HEK293 (cell line): ENCODE results near the gene ANKRD37.

ENCODE experiments used
- CTCF ChIA-PET: fragments of 350-600 bp; formaldehyde crosslinking; extraction: SDS; loops from one replicate; lab custom pipeline; 2021; ENCODE audit warnings: antibody characterized with exemption; lab: Yijun Ruan, JAX
- POLR2A ChIA-PET: fragments of 300-600 bp; formaldehyde crosslinking; extraction: SDS; loops from one replicate; lab custom pipeline; 2020; ENCODE audit warnings: antibody characterized with exemption, inconsistent platforms; lab: Yijun Ruan, JAX
- H3K27ac ChIP-seq: fragments of 200-500 bp; sonication (Bioruptor generic); 2 replicates; pipeline ENCODE4 v1.5.1; 2014; ENCODE audit warnings: low read depth, low read length, control low read depth, inconsistent platforms; ENCODE audit errors: extremely low read depth
- H3K36me3 ChIP-seq, 2 experiments: fragments of 200-500 bp in 1 of 2; sonication (Bioruptor generic) in 1 of 2; 1 replicate in 1 of 2; 2 replicates in 1 of 2; pipeline ENCODE4 v1.5.1; 2014 to 2017; ENCODE audit warnings: inconsistent platforms in 2 of 2, low read length in 2 of 2; ENCODE audit not compliant: control insufficient read depth in 2 of 2, insufficient read depth in 1 of 2
- H3K4me1 ChIP-seq: fragments of 200-500 bp; sonication (Bioruptor generic); 2 replicates; pipeline ENCODE4 v1.5.1; 2014; ENCODE audit warnings: mild to moderate bottlenecking, low read length, inconsistent platforms; ENCODE audit not compliant: control insufficient read depth, insufficient read depth
- H3K4me3 ChIP-seq: 2 replicates; pipeline ENCODE4 v1.5.1; 2011; ENCODE audit warnings: low read depth, mild to moderate bottlenecking, control low read depth, low read length, moderate library complexity
- H3K9me3 ChIP-seq: fragments of 200-500 bp; sonication (Bioruptor generic); 2 replicates; pipeline ENCODE4 v1.5.1; 2014; ENCODE audit warnings: low read depth, low read length, inconsistent platforms; ENCODE audit not compliant: control insufficient read depth, insufficient read depth
- BCL11B ChIP-seq: fragments of 450-650 bp; formaldehyde crosslinking; IDR thresholded peaks from 2 replicates; pipeline ENCODE4 v1.5.1; 2016; ENCODE audit warnings: low read depth, missing biosample characterization, missing genetic modification characterization
- CTCF ChIP-seq: fragments of 450-650 bp; formaldehyde crosslinking; IDR thresholded peaks from 2 replicates; pipeline ENCODE4 v1.5.1; 2016; ENCODE audit warnings: missing biosample characterization, missing genetic modification characterization
- ELK4 ChIP-seq: IDR thresholded peaks from 2 replicates; pipeline ENCODE4 v1.6.1; 2011; ENCODE audit warnings: mild to moderate bottlenecking, low read depth, low read length, borderline replicate concordance
- INSM2 ChIP-seq: fragments of 450-650 bp; formaldehyde crosslinking; IDR thresholded peaks from 2 replicates; pipeline ENCODE4 v1.5.1; 2016; ENCODE audit warnings: missing biosample characterization, missing genetic modification characterization
- KLF9 ChIP-seq: fragments of 450-650 bp; formaldehyde crosslinking; IDR thresholded peaks from 2 replicates; pipeline ENCODE4 v1.5.1; 2016; ENCODE audit warnings: missing biosample characterization, missing genetic modification characterization, low read depth
- PRDM1 ChIP-seq: fragments of 450-650 bp; formaldehyde crosslinking; IDR thresholded peaks from 2 replicates; pipeline ENCODE4; 2016; ENCODE audit warnings: missing biosample characterization, missing genetic modification characterization
- TRIM28 ChIP-seq: IDR thresholded peaks from 2 replicates; pipeline ENCODE4 v1.6.1; 2011; ENCODE audit warnings: low read length, control low read depth, borderline replicate concordance
- WT1 ChIP-seq: fragments of 450-650 bp; formaldehyde crosslinking; IDR thresholded peaks from 2 replicates; pipeline ENCODE4 v1.5.1; 2016; ENCODE audit warnings: missing biosample characterization, missing genetic modification characterization
- ZFP37 ChIP-seq: fragments of 450-650 bp; formaldehyde crosslinking; IDR thresholded peaks from 2 replicates; pipeline ENCODE4 v1.5.1; 2016; ENCODE audit warnings: missing biosample characterization, missing genetic modification characterization
- ZNF175 ChIP-seq: fragments of 450-650 bp; formaldehyde crosslinking; IDR thresholded peaks from 2 replicates; pipeline ENCODE4 v1.5.1; 2016; ENCODE audit warnings: missing biosample characterization, missing genetic modification characterization
- ZNF184 ChIP-seq: fragments of 450-650 bp; IDR thresholded peaks from 2 replicates; pipeline ENCODE4 v1.5.1; 2018; ENCODE audit warnings: missing biosample characterization, mild to moderate bottlenecking, missing genetic modification characterization
- ZNF23 ChIP-seq: fragments of 450-650 bp; formaldehyde crosslinking; IDR thresholded peaks from 2 replicates; pipeline ENCODE4 v1.5.1; 2016; ENCODE audit warnings: missing biosample characterization, missing genetic modification characterization, borderline replicate concordance
- ZNF302 ChIP-seq: fragments of 450-650 bp; formaldehyde crosslinking; IDR thresholded peaks from 2 replicates; pipeline ENCODE4 v1.5.1; 2016; ENCODE audit warnings: missing biosample characterization, missing genetic modification characterization, low read depth
- ZNF335 ChIP-seq: fragments of 450-650 bp; formaldehyde crosslinking; conservative IDR thresholded peaks from 2 replicates; pipeline ENCODE4 v1.5.1; 2016; ENCODE audit warnings: missing biosample characterization, missing genetic modification characterization
- ZNF510 ChIP-seq: fragments of 450-650 bp; formaldehyde crosslinking; IDR thresholded peaks from 2 replicates; pipeline ENCODE4 v1.5.1; 2018; ENCODE audit warnings: mild to moderate bottlenecking, missing genetic modification characterization, missing biosample characterization; ENCODE audit not compliant: insufficient replicate concordance
- ZNF600 ChIP-seq: fragments of 450-650 bp; formaldehyde crosslinking; IDR thresholded peaks from 2 replicates; pipeline ENCODE4 v1.5.1; 2016; ENCODE audit warnings: missing biosample characterization, missing genetic modification characterization
- ZNF645 ChIP-seq: fragments of 450-650 bp; formaldehyde crosslinking; IDR thresholded peaks from 2 replicates; pipeline ENCODE4; 2016; ENCODE audit warnings: missing biosample characterization, missing genetic modification characterization
- ZNF692 ChIP-seq: fragments of 450-650 bp; formaldehyde crosslinking; IDR thresholded peaks from 2 replicates; pipeline ENCODE4 v1.5.1; 2016; ENCODE audit warnings: missing biosample characterization, missing genetic modification characterization
- ZNF791 ChIP-seq: fragments of 450-650 bp; formaldehyde crosslinking; IDR thresholded peaks from 2 replicates; pipeline ENCODE4 v1.5.1; 2016; ENCODE audit warnings: missing biosample characterization, missing genetic modification characterization

Gene ANKRD37

GRCh38 chr4:185380320-185380719 lies 16.3 kb upstream of the ANKRD37 start:
- TF ChIP-seq ZNF175 (tag by site-specific recombination) (no peak), WT1 (tag by site-specific recombination) (no peak), TRIM28 (no peak), BCL11B (tag by site-specific recombination) (no peak), ZNF184 (tag by site-specific recombination) (no peak), ZNF791 (tag by site-specific recombination) (no peak), ZNF23 (no peak), ZFP37 (no peak), ZNF645 (tag by site-specific recombination) (no peak), PRDM1 (no peak), ZNF510 (tag by site-specific recombination) (no peak), ELK4 (no peak), KLF9 (no peak), INSM2 (tag by site-specific recombination) (no peak), ZNF302 (tag by site-specific recombination) (no peak), ZNF692 (tag by site-specific recombination) (no peak), CTCF (tag by site-specific recombination) (no peak), ZNF600 (tag by site-specific recombination) (no peak), ZNF335 (tag by site-specific recombination) (no peak)
- no peak overlapping the region for H3K27ac ChIP-seq
- no peak overlapping the region for H3K4me3 ChIP-seq
- H3K9me3 ChIP-seq, result no peaks in the 10 kb centered on the region
- ChIA-PET POLR2A (no interaction called here), CTCF (no interaction called here)
- H3K4me1 ChIP-seq, result no peaks in the 10 kb centered on the region
- H3K36me3 ChIP-seq, result peaks cover 0 to 22% of the 10 kb centered on the region in 2 experiments; a peak in 1 of 3 replicates
